Hepatocyte (in vitro differentiated cells): ENCODE data around the gene CGB2. TPM values are rescaled to one million over a fixed set of nuclear protein-coding genes. Genes with fewer than 3 reads are reported as not detected.
A peak's percentile ranks its signal among the peaks of the same experiment; 100 is the strongest.

Experiments
- DNase-seq: peaks from one replicate; pipeline ENCODE4 v3.0.0-alpha.2; 2016; ENCODE audit warnings: low spot score
- H2AFZ ChIP-seq: fragments of 200-600 bp; sonication (generic); 2 replicates; pipeline ENCODE4 v1.6.0; 2016; ENCODE audit warnings: antibody characterized with exemption, mild to moderate bottlenecking
- H3K27ac ChIP-seq: fragments of 200-600 bp; sonication (generic); 2 replicates; pipeline ENCODE4 v1.5.1; 2016; ENCODE audit warnings: mild to moderate bottlenecking
- H3K27me3 ChIP-seq: fragments of 200-600 bp; sonication (generic); 2 replicates; pipeline ENCODE4 v1.6.1; 2016
- H3K36me3 ChIP-seq: fragments of 200-600 bp; sonication (generic); replicated peaks from 2 replicates; pipeline ENCODE4 v1.5.1; 2016; ENCODE audit warnings: low read depth; ENCODE audit not compliant: insufficient read depth
- H3K4me1 ChIP-seq: fragments of 200-600 bp; sonication (generic); 2 replicates; pipeline ENCODE4 v1.5.1; 2016; ENCODE audit warnings: mild to moderate bottlenecking, moderate library complexity; ENCODE audit not compliant: insufficient read depth
- H3K4me2 ChIP-seq: fragments of 200-600 bp; sonication (generic); 2 replicates; pipeline ENCODE4 v1.6.0; 2016
- H3K4me3 ChIP-seq: fragments of 200-600 bp; sonication (generic); 2 replicates; pipeline ENCODE4 v1.5.1; 2016; ENCODE audit warnings: mild to moderate bottlenecking
- H3K79me2 ChIP-seq: fragments of 200-600 bp; sonication (generic); 2 replicates; pipeline ENCODE4 v1.6.0; 2017; ENCODE audit warnings: mild to moderate bottlenecking
- H3K9me2 ChIP-seq: fragments of 200-600 bp; sonication (generic); replicated peaks from 2 replicates; pipeline ENCODE4 v1.6.0; 2017; ENCODE audit warnings: mild to moderate bottlenecking; ENCODE audit not compliant: insufficient read depth
- H3K9me3 ChIP-seq: fragments of 200-600 bp; sonication (generic); 2 replicates; pipeline ENCODE4 v1.5.1; 2016; ENCODE audit warnings: low read depth, mild to moderate bottlenecking
- H4K20me1 ChIP-seq: fragments of 200-600 bp; sonication (generic); 2 replicates; pipeline ENCODE4 v1.6.0; 2016; ENCODE audit warnings: mild to moderate bottlenecking; ENCODE audit not compliant: insufficient read depth, poor library complexity, severe bottlenecking
- CTCF ChIP-seq: fragments of 200-600 bp; sonication (generic); IDR thresholded peaks from 2 replicates; pipeline ENCODE4 v1.5.1; 2016; ENCODE audit warnings: antibody characterized with exemption, mild to moderate bottlenecking; ENCODE audit not compliant: poor library complexity
- EZH2 ChIP-seq: fragments of 200-600 bp; sonication (generic); IDR thresholded peaks from 2 replicates; pipeline ENCODE4 v1.6.1; 2016; ENCODE audit warnings: antibody characterized with exemption, mild to moderate bottlenecking, borderline replicate concordance
- EZH2phosphoT487 ChIP-seq: fragments of 200-600 bp; sonication (generic); IDR thresholded peaks from one replicate; pipeline ENCODE4 v1.6.1; 2018; ENCODE audit warnings: antibody characterized with exemption, mild to moderate bottlenecking, low read depth, moderate library complexity; ENCODE audit not compliant: unreplicated experiment, severe bottlenecking
- WGBS: methylation state at CpG from one replicate; pipeline ENCODE4 v1.1.6; 2016; ENCODE audit warnings: low lambda C conversion rate; ENCODE audit errors: missing lambda C conversion rate; 5-methylcytosine and 5-hydroxymethylcytosine counted together
- polyA plus RNA-seq: library from polyadenylated mRNA; unstranded; fragments of >200 nt; fragmentation: Nextera tagmentation; extraction: Ambion mirVana; gene quantifications from 2 replicates; pipeline ENCODE4 v1.2.1, GENCODE V29; 2016
- total RNA-seq: library from RNA; depleted of rRNA; stranded (reverse); fragments of >200 nt; gene quantifications from 2 replicates; pipeline ENCODE4 v1.2.3, GENCODE V29; 2014

CGB2 gene
- total and polyA plus RNA-seq, 2 experiments from 2014 or later: not detected

- H3K9me3 ChIP-seq: no peaks in the 10 kb centered on the region
- peaks cover 16% of the 10 kb centered on the region for H3K27me3 ChIP-seq
- 94% methylated on average over 17 of the region's 18 CpGs for WGBS
- no peaks in the 10 kb centered on the region for H3K9me2 ChIP-seq
- no peaks in the 10 kb centered on the region for H3K36me3 ChIP-seq
- no peak overlapping the region for H3K4me2 ChIP-seq
- no peak overlapping the region for H3K27ac ChIP-seq
- peaks cover 9% of the 10 kb centered on the region for H3K4me1 ChIP-seq
- no peaks in the 10 kb centered on the region for H3K79me2 ChIP-seq
- no peak for DNase-seq
- TF ChIP-seq EZH2 (no peak), EZH2phosphoT487 (no peak), CTCF (no peak)
- no peaks in the 10 kb centered on the region for H4K20me1 ChIP-seq
- no peak overlapping the region for H3K4me3 ChIP-seq
- H2AFZ ChIP-seq: no peak overlapping the region
Observed at GRCh38 chr19:49014870-49015255, 16.8 kb upstream of the CGB2 start.

- H3K27ac ChIP-seq: no peak overlapping the region
- DNase-seq: no peak
- H2AFZ ChIP-seq: no peak overlapping the region
- peaks cover 27% of the 10 kb centered on the region for H3K27me3 ChIP-seq
- H4K20me1 ChIP-seq: no peaks in the 10 kb centered on the region
- H3K9me2 ChIP-seq: no peaks in the 10 kb centered on the region
- no peaks in the 10 kb centered on the region for H3K79me2 ChIP-seq
- H3K4me3 ChIP-seq: no peak overlapping the region
- peaks cover 9% of the 10 kb centered on the region for H3K4me1 ChIP-seq
- no peak overlapping the region for H3K4me2 ChIP-seq
- no peaks in the 10 kb centered on the region for H3K36me3 ChIP-seq
- WGBS: 95% methylated on average over 24 of the region's 29 CpGs
- TF ChIP-seq EZH2 (no peak), EZH2phosphoT487 (no peak), CTCF (no peak)
- no peaks in the 10 kb centered on the region for H3K9me3 ChIP-seq
Observed at GRCh38 chr19:49016067-49016839, 15.4 kb upstream of the CGB2 start.

- H3K9me2 ChIP-seq: no peaks in the 10 kb centered on the region
- no peak for TF ChIP-seq CTCF
- TF ChIP-seq EZH2: no peak
- TF ChIP-seq EZH2phosphoT487: no peak
- H3K4me2 ChIP-seq: peak within 1 kb of the TSS; percentile 91
- H3K4me1 ChIP-seq: peaks cover 9% of the 10 kb centered on the region
- H3K79me2 ChIP-seq: no peaks in the 10 kb centered on the region
- no peak for DNase-seq
- no peak within 1 kb of the TSS for H3K27ac ChIP-seq
- H3K27me3 ChIP-seq: peaks cover 27% of the 10 kb centered on the region
- no peaks in the 10 kb centered on the region for H3K9me3 ChIP-seq
- peak within 1 kb of the TSS; percentile 36 for H3K4me3 ChIP-seq
- no peaks in the 10 kb centered on the region for H4K20me1 ChIP-seq
- peak within 1 kb of the TSS; percentile 6 for H2AFZ ChIP-seq
- H3K36me3 ChIP-seq: no peaks in the 10 kb centered on the region
- WGBS: 77% methylated on average over 17 of the region's 17 CpGs
Observed at GRCh38 chr19:49017041-49017665, 14.5 kb upstream of the CGB2 start, which contains the start of gene LHB. LHB (minus strand) TSS chr19:49017091; CDS start chr19:49017081, 10 bp downstream.
